Endothelial cell of umbilical vein (primary cell): ENCODE results near the gene RASSF10. TPM values are rescaled to one million over a fixed set of nuclear protein-coding genes. Genes with fewer than 3 reads are reported as not detected.

Experiments
- BruUV-seq: library from RNA; stranded (reverse); fragments of 400-500 nt; replicated peaks from 2 replicates; lab custom pipeline; 2021; lab: Mats Ljungman, UMichigan
- CTCF ChIA-PET: fragments of 300-600, 350-600 bp; sonication (Branson Sonifier 250); formaldehyde crosslinking; loops from one replicate; lab custom pipeline; 2021; ENCODE audit warnings: antibody characterized with exemption, inconsistent platforms; lab: Charles Lee
- POLR2A ChIA-PET: fragments of 300-600, 350-600 bp; sonication (Branson Sonifier 250); formaldehyde crosslinking; loops from one replicate; lab custom pipeline; 2021; ENCODE audit warnings: antibody characterized with exemption, inconsistent platforms; lab: Charles Lee
- DNase-seq: peaks from one replicate; pipeline ENCODE4 v3.0.0-alpha.2; 2011; ENCODE audit warnings: low read depth, low spot score
- FAIRE-seq: peaks from 2 replicates; lab custom pipeline; 2011; peaks lifted over from hg19 to GRCh38; lab: Jason Lieb, UNC
- H2AFZ ChIP-seq: 2 replicates; pipeline ENCODE4 v1.6.0; 2012; ENCODE audit warnings: low read depth, low read length, control low read depth, inconsistent platforms
- H3K27ac ChIP-seq: 2 replicates; pipeline ENCODE4 v1.5.1; 2011; ENCODE audit warnings: low read depth, mild to moderate bottlenecking, control low read depth, low read length, moderate library complexity; ENCODE audit not compliant: insufficient read depth
- H3K27me3 ChIP-seq, 2 experiments: 2 replicates each; pipeline versions ENCODE4 v1.6.0 to v1.6.1; 2011; ENCODE audit warnings: low read length in 2 of 2, mixed read lengths in 1 of 2; ENCODE audit not compliant: control insufficient read depth in 2 of 2, insufficient read depth in 2 of 2
- H3K36me3 ChIP-seq, 2 experiments: 2 replicates in 1 of 2; 3 replicates in 1 of 2; pipeline ENCODE4 v1.5.1; 2011; ENCODE audit warnings: low read length in 2 of 2, mild to moderate bottlenecking in 1 of 2, moderate library complexity in 1 of 2; ENCODE audit not compliant: control insufficient read depth in 2 of 2, insufficient read depth in 2 of 2; ENCODE audit errors: extremely low read depth in 1 of 2
- H3K4me1 ChIP-seq: 3 replicates; pipeline ENCODE4 v1.5.1; 2011; ENCODE audit warnings: mild to moderate bottlenecking, low read length; ENCODE audit not compliant: control insufficient read depth, insufficient read depth; ENCODE audit errors: extremely low read depth
- H3K4me2 ChIP-seq: 2 replicates; pipeline ENCODE4 v1.6.1; 2011; ENCODE audit warnings: low read length, control low read depth, mixed read lengths; ENCODE audit not compliant: insufficient read depth
- H3K4me3 ChIP-seq, 3 experiments: fragments of 200-600 bp in 1 of 3; sonication (generic), shearing (Covaris generic) in 1 of 3; replicated peaks in 1 of 3; 2 replicates each; pipeline ENCODE4 v1.5.1; 2011 to 2016; ENCODE audit warnings: control low read depth in 3 of 3, low read length in 3 of 3, mild to moderate bottlenecking in 2 of 3, inconsistent platforms in 1 of 3, low read depth in 1 of 3, moderate library complexity in 1 of 3; ENCODE audit not compliant: insufficient read depth in 1 of 3
- H3K79me2 ChIP-seq: 2 replicates; pipeline ENCODE4 v1.6.0; 2012; ENCODE audit warnings: low read length, inconsistent platforms; ENCODE audit not compliant: control insufficient read depth, insufficient read depth
- H3K9ac ChIP-seq: replicated peaks from 2 replicates; pipeline ENCODE3; 2011; ENCODE audit warnings: low read length, control low read depth; ENCODE audit not compliant: insufficient read depth; ENCODE audit errors: extremely low read depth
- H3K9me1 ChIP-seq: replicated peaks from 3 replicates; pipeline ENCODE4 v1.6.0; 2011; ENCODE audit warnings: mild to moderate bottlenecking, low read length; ENCODE audit not compliant: control insufficient read depth, insufficient read depth; ENCODE audit errors: extremely low read depth
- H3K9me3 ChIP-seq: replicated peaks from 2 replicates; pipeline ENCODE4 v1.5.1; 2012; ENCODE audit warnings: low read length, inconsistent platforms; ENCODE audit not compliant: control insufficient read depth, insufficient read depth
- H4K20me1 ChIP-seq: replicated peaks from 2 replicates; pipeline ENCODE3; 2011; ENCODE audit warnings: mild to moderate bottlenecking, low read length; ENCODE audit not compliant: control insufficient read depth, insufficient read depth; ENCODE audit errors: extremely low read depth
- CTCF ChIP-seq, 2 donors: IDR thresholded peaks; 1 replicate in 1 of 2; 2 replicates in 1 of 2; pipeline ENCODE4 v1.5.1; 2011; ENCODE audit warnings: low read length in 2 of 2, mild to moderate bottlenecking in 2 of 2, moderate library complexity in 2 of 2, control low read depth in 1 of 2, inconsistent platforms in 1 of 2, low read depth in 1 of 2; ENCODE audit not compliant: insufficient read depth in 1 of 2; ENCODE audit errors: extremely low read depth in 1 of 2
- EZH2 ChIP-seq: IDR thresholded peaks from 2 replicates; pipeline ENCODE4 v1.6.1; 2012; ENCODE audit warnings: borderline replicate concordance, low read depth, mild to moderate bottlenecking, moderate library complexity, low read length, inconsistent platforms; ENCODE audit not compliant: severe bottlenecking
- FOS ChIP-seq: IDR thresholded peaks from 2 replicates; pipeline ENCODE4 v1.6.1; 2011; ENCODE audit warnings: mild to moderate bottlenecking, low read length, moderate library complexity, borderline replicate concordance; ENCODE audit not compliant: insufficient read depth
- GATA2 ChIP-seq: IDR thresholded peaks from 2 replicates; pipeline ENCODE4 v1.7.0; 2011; ENCODE audit warnings: low read depth, mild to moderate bottlenecking, moderate library complexity, mixed read lengths, low read length; ENCODE audit not compliant: insufficient read length, insufficient read depth
- JUN ChIP-seq: IDR thresholded peaks from 2 replicates; pipeline ENCODE4 v1.6.1; 2011; ENCODE audit warnings: borderline replicate concordance, low read depth; ENCODE audit not compliant: insufficient read length, insufficient read depth
- MAX ChIP-seq: IDR thresholded peaks from 2 replicates; pipeline ENCODE4 v1.6.1; 2011; ENCODE audit not compliant: insufficient read depth, insufficient read length
- MYC ChIP-seq: IDR thresholded peaks from one replicate; pipeline ENCODE4 v1.6.1; 2011; ENCODE audit warnings: mild to moderate bottlenecking, low read depth, low read length
- POLR2A ChIP-seq: IDR thresholded peaks from 2 replicates; pipeline ENCODE4 v1.6.1; 2012; ENCODE audit warnings: low read depth, mild to moderate bottlenecking, control low read depth, low read length
- POLR2AphosphoS5 ChIP-seq: IDR thresholded peaks from 2 replicates; pipeline ENCODE4 v1.6.1; 2012; ENCODE audit warnings: low read depth, mild to moderate bottlenecking, control low read depth, low read length, moderate library complexity; ENCODE audit not compliant: insufficient read depth
- dilution Hi-C: fragments of 300-500 bp; cut with MboI; formaldehyde crosslinking; loops from one replicate; pipeline ENCODE4 v1.15.0; 2019; ENCODE audit warnings: low sequenced_read_pairs; ENCODE audit not compliant: extremely low pct_ligation_motif_present
- intact Hi-C: fragments of 100-400 bp; cut with micrococcal nuclease; formaldehyde crosslinking; loops from one replicate; pipeline ENCODE4 v1.10.0; 2022
- polyA plus RNA-seq, 4 experiments: library from polyadenylated mRNA; depleted of rRNA in 3 of 4; stranded (reverse) in 3 of 4; unstranded in 1 of 4; fragments of >200 nt; gene quantifications; 2 replicates each; pipeline versions ENCODE4 v1.2.1 to v1.2.3, GENCODE V29; 2011 to 2012; ENCODE audit warnings: missing spikeins in 1 of 4
- total RNA-seq: library from RNA; stranded (reverse); gene quantifications from 2 replicates; pipeline ENCODE4 v1.2.3, GENCODE V29; 2021

The RASSF10 gene
- total and polyA plus RNA-seq, 2 donors (not counting 3 experiments of a cell fraction or from before 2014, with no cell fraction given) = 0.03 TPM; not detected in 1

GRCh38 chr11:12994476-12994875, 14.6 kb upstream of the RASSF10 start:
- Histone ChIP-seq H3K27ac (no peak overlapping the region), H3K4me2 (no peak overlapping the region), H3K4me1 (no peaks in the 10 kb centered on the region), H3K4me3 (no peak overlapping the region), H3K9me3 (no peaks in the 10 kb centered on the region), H3K79me2 (no peaks in the 10 kb centered on the region), H3K9ac (no peak overlapping the region), H3K9me1 (no peaks in the 10 kb centered on the region), H3K36me3 (no peaks in the 10 kb centered on the region), H3K27me3 (peaks cover 13 to 23% of the 10 kb centered on the region in 2 experiments), H2AFZ (no peak overlapping the region), H4K20me1 (no peaks in the 10 kb centered on the region)
- POLR2A ChIA-PET = no interaction called here
- dilution Hi-C loops = no loop called here
- CTCF ChIA-PET = no interaction called here
- FAIRE-seq = no peak
- intact Hi-C loops = no loop called here
- DNase-seq = no peak
- TF ChIP-seq FOS (no peak), JUN (no peak), EZH2 (no peak), MAX (no peak), GATA2 (no peak), CTCF (IDR thresholded peaks at IDR 0.05; ENCODE audit: extremely low read depth in 1 of 2, insufficient read depth in 1 of 2, low read depth in 1 of 2, low read length in 2 of 2) (no peak), POLR2AphosphoS5 (no peak), POLR2A (no peak), MYC (no peak)
- no TSS peak for BruUV-seq
